Calu3 (cell line): ENCODE measurements around the gene NBAS. TPM values are rescaled to one million over a fixed set of nuclear protein-coding genes. Genes with fewer than 3 reads are reported as not detected.

Experiments
- BruUV-seq: library from RNA; stranded (reverse); fragments of 400-500 nt; replicated peaks from 2 replicates; lab custom pipeline; 2021; lab: Mats Ljungman, UMichigan
- CTCF ChIA-PET: fragments of 300-600 bp; sonication (Branson Sonifier 250); formaldehyde crosslinking; loops from one replicate; lab custom pipeline; 2022; ENCODE audit warnings: antibody characterized with exemption; lab: Charles Lee
- DNase-seq: peaks from one replicate; pipeline ENCODE4 v3.0.0; 2022
- H3K27ac Mint-ChIP-seq: one replicate; pipeline ENCODE4 v1.8.0; 2022; ENCODE audit warnings: mixed read lengths; ENCODE audit not compliant: unreplicated experiment
- H3K27me3 Mint-ChIP-seq: one replicate; pipeline ENCODE4 v1.8.0; 2022; ENCODE audit warnings: mixed read lengths; ENCODE audit not compliant: unreplicated experiment
- H3K36me3 Mint-ChIP-seq: one replicate; pipeline ENCODE4 v1.8.0; 2022; ENCODE audit warnings: mild to moderate bottlenecking, moderate library complexity, mixed read lengths; ENCODE audit not compliant: insufficient read depth, unreplicated experiment
- H3K4me1 Mint-ChIP-seq: one replicate; pipeline ENCODE4 v1.8.0; 2022; ENCODE audit warnings: mild to moderate bottlenecking, low read depth, mixed read lengths; ENCODE audit not compliant: unreplicated experiment
- H3K4me3 Mint-ChIP-seq: one replicate; pipeline ENCODE4 v1.8.0; 2022; ENCODE audit warnings: mild to moderate bottlenecking, low read depth, moderate library complexity, mixed read lengths; ENCODE audit not compliant: unreplicated experiment
- H3K9me3 Mint-ChIP-seq: one replicate; pipeline ENCODE4 v1.8.0; 2022; ENCODE audit warnings: low read depth, mixed read lengths; ENCODE audit not compliant: unreplicated experiment
- CTCF ChIP-seq: fragments of 200-600 bp; IDR thresholded peaks from one replicate; pipeline ENCODE4 v1.8.0; 2022; ENCODE audit warnings: antibody characterized with exemption; ENCODE audit not compliant: unreplicated experiment
- intact Hi-C: fragments of 100-400 bp; cut with micrococcal nuclease; formaldehyde crosslinking; loops from one replicate; pipeline ENCODE4 v1.10.0; 2022; ENCODE audit not compliant: unreplicated experiment
- total RNA-seq: library from RNA; stranded (reverse); gene quantifications from 2 replicates; pipeline ENCODE4 v1.2.3, GENCODE V29; 2022

NBAS gene
- total RNA-seq, 1 experiment from 2014 or later = 30.4 TPM

- H3K4me3 Mint-ChIP-seq = no peak overlapping the region
- DNase-seq = no peak
- H3K9me3 Mint-ChIP-seq = no peaks in the 10 kb centered on the region
- intact Hi-C loops = no loop called here
- no peaks in the 10 kb centered on the region for H3K36me3 Mint-ChIP-seq
- H3K4me1 Mint-ChIP-seq = peaks cover 8% of the 10 kb centered on the region
- H3K27me3 Mint-ChIP-seq = no peaks in the 10 kb centered on the region
- CTCF ChIA-PET = no interaction called here
- no peak overlapping the region for H3K27ac Mint-ChIP-seq
- no peak for TF ChIP-seq CTCF
- no TSS peak for BruUV-seq
These were observed 369.3 kb downstream of the NBAS start for GRCh38 chr2:15191789-15192188.

- Mint-ChIP-seq H3K27me3 (no peaks in the 10 kb centered on the region), H3K9me3 (no peaks in the 10 kb centered on the region), H3K27ac (no peak overlapping the region), H3K36me3 (no peaks in the 10 kb centered on the region), H3K4me1 (no peaks in the 10 kb centered on the region), H3K4me3 (no peak overlapping the region)
- no peak for DNase-seq
- no TSS peak for BruUV-seq
- intact Hi-C loops = no loop called here
- TF ChIP-seq CTCF = no peak
- CTCF ChIA-PET = no interaction called here
These were observed 371.9 kb downstream of the NBAS start for GRCh38 chr2:15189216-15189615.

- no peaks in the 10 kb centered on the region for H3K9me3 Mint-ChIP-seq
- TF ChIP-seq CTCF = no peak
- H3K4me1 Mint-ChIP-seq = no peaks in the 10 kb centered on the region
- CTCF ChIA-PET = no interaction called here
- no peaks in the 10 kb centered on the region for H3K27me3 Mint-ChIP-seq
- H3K4me3 Mint-ChIP-seq = no peak overlapping the region
- no peaks in the 10 kb centered on the region for H3K36me3 Mint-ChIP-seq
- intact Hi-C loops = no loop called here
- no peak overlapping the region for H3K27ac Mint-ChIP-seq
- no peak for DNase-seq
- no TSS peak for BruUV-seq
These were observed 373.4 kb downstream of the NBAS start for GRCh38 chr2:15187702-15188101.

GRCh38 chr2:15186118-15186517 is 375.0 kb downstream of the NBAS start:
- intact Hi-C loops = no loop called here

More at GRCh38 chr2:15186118-15186517, 375.0 kb downstream of the NBAS start:
- Mint-ChIP-seq H3K36me3 (no peaks in the 10 kb centered on the region), H3K9me3 (no peaks in the 10 kb centered on the region), H3K4me1 (no peaks in the 10 kb centered on the region), H3K27ac (no peak overlapping the region), H3K4me3 (no peak overlapping the region), H3K27me3 (no peaks in the 10 kb centered on the region)
- DNase-seq = no peak
- TF ChIP-seq CTCF = no peak
- no TSS peak for BruUV-seq
- CTCF ChIA-PET = no interaction called here
